ENCODE results near the gene GVQW3. TPM values are rescaled to one million over a fixed set of nuclear protein-coding genes. Genes with fewer than 3 reads are reported as not detected.
A peak's percentile ranks its signal among the peaks of the same experiment; 100 is the strongest.

Gene GVQW3
- total and polyA plus RNA-seq, 2 of the 13 experiments (the other 11 are each of a cell fraction or from before 2014, with no cell fraction given), result 5.0 to 5.6 TPM

DNA sequence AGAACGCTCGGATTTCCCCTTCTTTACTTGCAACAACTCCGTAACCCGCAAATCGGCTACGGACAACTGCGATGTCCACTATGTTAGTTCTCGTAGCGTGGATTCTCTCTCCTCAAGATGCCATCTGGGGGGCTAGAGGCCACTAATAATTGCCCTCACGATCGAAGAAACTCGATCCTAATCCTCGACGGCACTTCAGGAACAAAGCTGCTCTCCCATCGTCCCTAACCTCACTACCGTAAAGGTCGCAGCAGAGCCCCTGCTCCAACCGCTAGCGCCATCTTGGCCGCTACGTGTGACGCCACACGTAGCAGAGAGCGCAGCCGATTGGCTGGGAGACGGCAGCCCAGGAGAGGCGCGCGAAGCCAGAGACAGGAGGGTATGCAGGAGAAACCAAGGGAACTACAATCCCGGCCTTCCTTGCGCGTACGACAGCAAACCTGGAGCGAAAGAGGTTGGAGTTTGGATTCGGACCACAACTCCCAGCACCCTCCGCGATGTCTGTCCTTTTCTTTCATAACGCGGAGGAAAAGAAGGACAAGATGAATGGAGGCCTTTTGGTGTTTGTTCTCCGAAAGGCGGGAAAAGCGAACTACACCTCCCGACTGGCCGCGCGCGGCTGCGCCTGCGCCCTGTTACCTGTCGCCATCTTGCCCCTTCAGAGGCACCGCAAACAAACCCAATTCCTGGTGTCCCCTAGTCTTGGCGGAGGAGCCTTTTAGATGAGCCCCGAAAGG lies 63.4 kb downstream of the GVQW3 start, which contains the start of gene EMSY (continued):
- no peak for TF ChIP-seq ZNF737 (CRISPR knock-in tag; IDR thresholded peaks at IDR 0.05; ENCODE audit: borderline replicate concordance)
- TF ChIP-seq, protein P1, sequence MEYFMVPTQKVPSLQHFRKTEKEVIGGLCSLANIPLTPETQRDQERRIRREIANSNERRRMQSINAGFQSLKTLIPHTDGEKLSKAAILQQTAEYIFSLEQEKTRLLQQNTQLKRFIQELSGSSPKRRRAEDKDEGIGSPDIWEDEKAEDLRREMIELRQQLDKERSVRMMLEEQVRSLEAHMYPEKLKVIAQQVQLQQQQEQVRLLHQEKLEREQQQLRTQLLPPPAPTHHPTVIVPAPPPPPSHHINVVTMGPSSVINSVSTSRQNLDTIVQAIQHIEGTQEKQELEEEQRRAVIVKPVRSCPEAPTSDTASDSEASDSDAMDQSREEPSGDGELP (IDR thresholded peaks at IDR 0.05; ENCODE audit: borderline replicate concordance, low read depth), result no peak
- TF ChIP-seq, protein P2, sequence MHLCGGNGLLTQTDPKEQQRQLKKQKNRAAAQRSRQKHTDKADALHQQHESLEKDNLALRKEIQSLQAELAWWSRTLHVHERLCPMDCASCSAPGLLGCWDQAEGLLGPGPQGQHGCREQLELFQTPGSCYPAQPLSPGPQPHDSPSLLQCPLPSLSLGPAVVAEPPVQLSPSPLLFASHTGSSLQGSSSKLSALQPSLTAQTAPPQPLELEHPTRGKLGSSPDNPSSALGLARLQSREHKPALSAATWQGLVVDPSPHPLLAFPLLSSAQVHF (CRISPR knock-in tag; IDR thresholded peaks at IDR 0.05), result no peak; the same call in 1 of the 2 replicates
- peak; percentile 64; the same call in 1 of the 2 replicates for TF ChIP-seq YEATS4 (CRISPR knock-in tag; IDR thresholded peaks at IDR 0.05; ENCODE audit: borderline replicate concordance)
- peak; percentile 33; the same call in 1 of the 2 replicates for TF ChIP-seq EEA1 (CRISPR knock-in tag; IDR thresholded peaks at IDR 0.05; ENCODE audit: borderline replicate concordance)
- TF ChIP-seq GTF2F1 (IDR thresholded peaks at IDR 0.05; ENCODE audit: low read length), result 0 out of 2 replicates have a peak, but pooled peaks have one; percentile 9
- TF ChIP-seq ZNF781 (CRISPR knock-in tag; IDR thresholded peaks at IDR 0.05; ENCODE audit: borderline replicate concordance, not compliant biosample characterization), result peak; percentile 41
- TF ChIP-seq TP53 (CRISPR knock-in tag; conservative IDR thresholded peaks at IDR 0.05), result no peak
- TF ChIP-seq, protein P3, sequence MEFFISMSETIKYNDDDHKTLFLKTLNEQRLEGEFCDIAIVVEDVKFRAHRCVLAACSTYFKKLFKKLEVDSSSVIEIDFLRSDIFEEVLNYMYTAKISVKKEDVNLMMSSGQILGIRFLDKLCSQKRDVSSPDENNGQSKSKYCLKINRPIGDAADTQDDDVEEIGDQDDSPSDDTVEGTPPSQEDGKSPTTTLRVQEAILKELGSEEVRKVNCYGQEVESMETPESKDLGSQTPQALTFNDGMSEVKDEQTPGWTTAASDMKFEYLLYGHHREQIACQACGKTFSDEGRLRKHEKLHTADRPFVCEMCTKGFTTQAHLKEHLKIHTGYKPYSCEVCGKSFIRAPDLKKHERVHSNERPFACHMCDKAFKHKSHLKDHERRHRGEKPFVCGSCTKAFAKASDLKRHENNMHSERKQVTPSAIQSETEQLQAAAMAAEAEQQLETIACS (CRISPR knock-in tag; IDR thresholded peaks at IDR 0.05), result peak; percentile 14; the same call in 1 of the 2 replicates
- no peak for TF ChIP-seq MBNL3 (CRISPR knock-in tag; conservative IDR thresholded peaks at IDR 0.05)
- TF ChIP-seq ZNF451 (CRISPR knock-in tag; IDR thresholded peaks at IDR 0.05), result no peak
- TF ChIP-seq ZEB1 (IDR thresholded peaks at IDR 0.05; ENCODE audit: insufficient replicate concordance, low read depth), result peak; percentile 45
- TF ChIP-seq RFX1 (IDR thresholded peaks at IDR 0.05), result peak; percentile 51; the same call in 1 of the 2 replicates
- no peak for TF ChIP-seq ZNF878 (CRISPR knock-in tag; IDR thresholded peaks at IDR 0.05)
- TF ChIP-seq PHF21A (CRISPR knock-in tag; IDR thresholded peaks at IDR 0.05), result peak; percentile 51; the same call in 1 of the 2 replicates
- TF ChIP-seq, protein P4, sequence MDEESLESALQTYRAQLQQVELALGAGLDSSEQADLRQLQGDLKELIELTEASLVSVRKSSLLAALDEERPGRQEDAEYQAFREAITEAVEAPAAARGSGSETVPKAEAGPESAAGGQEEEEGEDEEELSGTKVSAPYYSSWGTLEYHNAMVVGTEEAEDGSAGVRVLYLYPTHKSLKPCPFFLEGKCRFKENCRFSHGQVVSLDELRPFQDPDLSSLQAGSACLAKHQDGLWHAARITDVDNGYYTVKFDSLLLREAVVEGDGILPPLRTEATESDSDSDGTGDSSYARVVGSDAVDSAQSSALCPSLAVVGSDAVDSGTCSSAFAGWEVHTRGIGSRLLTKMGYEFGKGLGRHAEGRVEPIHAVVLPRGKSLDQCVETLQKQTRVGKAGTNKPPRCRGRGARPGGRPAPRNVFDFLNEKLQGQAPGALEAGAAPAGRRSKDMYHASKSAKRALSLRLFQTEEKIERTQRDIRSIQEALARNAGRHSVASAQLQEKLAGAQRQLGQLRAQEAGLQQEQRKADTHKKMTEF (CRISPR knock-in tag; IDR thresholded peaks at IDR 0.05), result peak; percentile 53; the same call in 1 of the 2 replicates
- no peak for TF ChIP-seq XBP1 (CRISPR knock-in tag; IDR thresholded peaks at IDR 0.05)
- TF ChIP-seq PITX1 (CRISPR knock-in tag; IDR thresholded peaks at IDR 0.05), result no peak; the same call in 1 of the 2 replicates
- TF ChIP-seq, protein P5, sequence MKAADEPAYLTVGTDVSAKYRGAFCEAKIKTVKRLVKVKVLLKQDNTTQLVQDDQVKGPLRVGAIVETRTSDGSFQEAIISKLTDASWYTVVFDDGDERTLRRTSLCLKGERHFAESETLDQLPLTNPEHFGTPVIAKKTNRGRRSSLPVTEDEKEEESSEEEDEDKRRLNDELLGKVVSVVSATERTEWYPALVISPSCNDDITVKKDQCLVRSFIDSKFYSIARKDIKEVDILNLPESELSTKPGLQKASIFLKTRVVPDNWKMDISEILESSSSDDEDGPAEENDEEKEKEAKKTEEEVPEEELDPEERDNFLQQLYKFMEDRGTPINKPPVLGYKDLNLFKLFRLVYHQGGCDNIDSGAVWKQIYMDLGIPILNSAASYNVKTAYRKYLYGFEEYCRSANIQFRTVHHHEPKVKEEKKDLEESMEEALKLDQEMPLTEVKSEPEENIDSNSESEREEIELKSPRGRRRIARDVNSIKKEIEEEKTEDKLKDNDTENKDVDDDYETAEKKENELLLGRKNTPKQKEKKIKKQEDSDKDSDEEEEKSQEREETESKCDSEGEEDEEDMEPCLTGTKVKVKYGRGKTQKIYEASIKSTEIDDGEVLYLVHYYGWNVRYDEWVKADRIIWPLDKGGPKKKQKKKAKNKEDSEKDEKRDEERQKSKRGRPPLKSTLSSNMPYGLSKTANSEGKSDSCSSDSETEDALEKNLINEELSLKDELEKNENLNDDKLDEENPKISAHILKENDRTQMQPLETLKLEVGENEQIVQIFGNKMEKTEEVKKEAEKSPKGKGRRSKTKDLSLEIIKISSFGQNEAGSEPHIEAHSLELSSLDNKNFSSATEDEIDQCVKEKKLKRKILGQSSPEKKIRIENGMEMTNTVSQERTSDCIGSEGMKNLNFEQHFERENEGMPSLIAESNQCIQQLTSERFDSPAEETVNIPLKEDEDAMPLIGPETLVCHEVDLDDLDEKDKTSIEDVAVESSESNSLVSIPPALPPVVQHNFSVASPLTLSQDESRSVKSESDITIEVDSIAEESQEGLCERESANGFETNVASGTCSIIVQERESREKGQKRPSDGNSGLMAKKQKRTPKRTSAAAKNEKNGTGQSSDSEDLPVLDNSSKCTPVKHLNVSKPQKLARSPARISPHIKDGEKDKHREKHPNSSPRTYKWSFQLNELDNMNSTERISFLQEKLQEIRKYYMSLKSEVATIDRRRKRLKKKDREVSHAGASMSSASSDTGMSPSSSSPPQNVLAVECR (CRISPR knock-in tag; IDR thresholded peaks at IDR 0.05; ENCODE audit: borderline replicate concordance), result peak; percentile 79
- peak; percentile 93 for TF ChIP-seq KMT2A (CRISPR knock-in tag; IDR thresholded peaks at IDR 0.05)
- no peak for TF ChIP-seq ZNF768 (CRISPR knock-in tag; IDR thresholded peaks at IDR 0.05)
